ENCODE measurements around the gene CISD3. TPM values are rescaled to one million over a fixed set of nuclear protein-coding genes. Genes with fewer than 3 reads are reported as not detected.

CISD3 gene
- total RNA-seq, 1 experiment from 2014 or later: 14.1 TPM

GRCh38 chr17:38773258-38773657 is 43.1 kb downstream of the CISD3 start:
- Histone ChIP-seq H3K4me2 (ENCODE audit: low read length) (no peak overlapping the region), H3K27ac (ENCODE audit: low read length) (no peak overlapping the region), H3K9me2 (replicated peaks; ENCODE audit: low read length) (no peaks in the 10 kb centered on the region), H3K79me2 (ENCODE audit: low read length) (no peaks in the 10 kb centered on the region), H3K4me3 (ENCODE audit: low read length) (no peak overlapping the region), H3K9me3 (ENCODE audit: low read length) (no peaks in the 10 kb centered on the region), H2AFZ (ENCODE audit: low read length) (no peak overlapping the region), H3K4me1 (ENCODE audit: insufficient read depth, low read length) (no peaks in the 10 kb centered on the region), H3K27me3 (ENCODE audit: low read length) (no peaks in the 10 kb centered on the region), H3K9ac (ENCODE audit: low read length) (no peak overlapping the region), H3K36me3 (ENCODE audit: low read depth, low read length) (peaks cover 5% of the 10 kb centered on the region; the same call in 1 of the 2 replicates), H4K20me1 (ENCODE audit: low read length) (no peaks in the 10 kb centered on the region), H3F3A (ENCODE audit: low read length, unreplicated experiment) (no peaks in the 10 kb centered on the region)
- intact Hi-C loops (cut with micrococcal nuclease): no loop called here
- ATAC-seq: no peak
- DNase-seq: no peak
- TF ChIP-seq EZH2phosphoT487 (IDR thresholded peaks at IDR 0.05; ENCODE audit: borderline replicate concordance, low read length) (no peak), CTCF (conservative IDR thresholded peaks at IDR 0.05; ENCODE audit: low read depth, low read length) (no peak), EZH2 (IDR thresholded peaks at IDR 0.05; ENCODE audit: low read length, unreplicated experiment) (no peak)
- BruUV-seq (replicated peaks): no TSS peak
- ChIA-PET CTCF (no interaction called here), POLR2A (ENCODE audit: unreplicated experiment) (no interaction called here)

- POLR2A ChIA-PET (ENCODE audit: unreplicated experiment): no interaction called here
- Histone ChIP-seq H3K4me3 (ENCODE audit: low read length) (no peak overlapping the region), H3K9ac (ENCODE audit: low read length) (no peak overlapping the region), H2AFZ (ENCODE audit: low read length) (no peak overlapping the region), H3F3A (ENCODE audit: low read length, unreplicated experiment) (no peaks in the 10 kb centered on the region), H3K79me2 (ENCODE audit: low read length) (no peaks in the 10 kb centered on the region), H3K4me2 (ENCODE audit: low read length) (no peak overlapping the region), H3K9me2 (replicated peaks; ENCODE audit: low read length) (no peaks in the 10 kb centered on the region), H3K9me3 (ENCODE audit: low read length) (no peaks in the 10 kb centered on the region), H3K27ac (ENCODE audit: low read length) (no peak overlapping the region), H3K36me3 (ENCODE audit: low read depth, low read length) (peaks cover 4% of the 10 kb centered on the region; the same call in 1 of the 2 replicates), H3K27me3 (ENCODE audit: low read length) (no peaks in the 10 kb centered on the region), H4K20me1 (ENCODE audit: low read length) (no peaks in the 10 kb centered on the region), H3K4me1 (ENCODE audit: insufficient read depth, low read length) (no peaks in the 10 kb centered on the region)
- DNase-seq (no peak), ATAC-seq (no peak)
- TSS peak; percentile 13 for BruUV-seq (replicated peaks)
- CTCF ChIA-PET: no interaction called here
- intact Hi-C loops (cut with micrococcal nuclease): no loop called here
- TF ChIP-seq EZH2 (IDR thresholded peaks at IDR 0.05; ENCODE audit: low read length, unreplicated experiment) (no peak), EZH2phosphoT487 (IDR thresholded peaks at IDR 0.05; ENCODE audit: borderline replicate concordance, low read length) (no peak), CTCF (conservative IDR thresholded peaks at IDR 0.05; ENCODE audit: low read depth, low read length) (no peak)
Observed at GRCh38 chr17:38777641-38778250, 47.6 kb downstream of the CISD3 start.

- Histone ChIP-seq H3K9ac (ENCODE audit: low read length) (no peak overlapping the region), H3F3A (ENCODE audit: low read length, unreplicated experiment) (no peaks in the 10 kb centered on the region), H3K27ac (ENCODE audit: low read length) (no peak overlapping the region), H3K79me2 (ENCODE audit: low read length) (no peaks in the 10 kb centered on the region), H3K36me3 (ENCODE audit: low read depth, low read length) (peaks cover 7% of the 10 kb centered on the region), H2AFZ (ENCODE audit: low read length) (no peak overlapping the region), H3K4me2 (ENCODE audit: low read length) (no peak overlapping the region), H3K4me1 (ENCODE audit: insufficient read depth, low read length) (no peaks in the 10 kb centered on the region), H3K27me3 (ENCODE audit: low read length) (no peaks in the 10 kb centered on the region), H3K9me2 (replicated peaks; ENCODE audit: low read length) (no peaks in the 10 kb centered on the region), H3K9me3 (ENCODE audit: low read length) (no peaks in the 10 kb centered on the region), H3K4me3 (ENCODE audit: low read length) (no peak overlapping the region), H4K20me1 (ENCODE audit: low read length) (no peaks in the 10 kb centered on the region)
- ATAC-seq: no peak
- POLR2A ChIA-PET (ENCODE audit: unreplicated experiment): no interaction called here
- intact Hi-C loops (cut with micrococcal nuclease): no loop called here
- TF ChIP-seq EZH2phosphoT487 (IDR thresholded peaks at IDR 0.05; ENCODE audit: borderline replicate concordance, low read length) (no peak), CTCF (conservative IDR thresholded peaks at IDR 0.05; ENCODE audit: low read depth, low read length) (no peak), EZH2 (IDR thresholded peaks at IDR 0.05; ENCODE audit: low read length, unreplicated experiment) (no peak)
- no TSS peak for BruUV-seq (replicated peaks)
- CTCF ChIA-PET: no interaction called here
- DNase-seq: no peak
Observed at GRCh38 chr17:38779965-38780752, 50.0 kb downstream of the CISD3 start.

Measured in PC-3 (cell line).